H1 (cell line): ENCODE results near the gene RNF215. TPM values are rescaled to one million over a fixed set of nuclear protein-coding genes. Genes with fewer than 3 reads are reported as not detected.

Experiments used
- CTCF ChIA-PET: fragments of 300-600 bp; sonication (Branson Sonifier 250); formaldehyde crosslinking; loops from one replicate; lab custom pipeline; 2021; ENCODE audit not compliant: partially characterized antibody; lab: Charles Lee
- POLR2A ChIA-PET: fragments of 300-600 bp; sonication (Branson Sonifier 250); formaldehyde crosslinking; loops from one replicate; lab custom pipeline; 2021; ENCODE audit warnings: inconsistent platforms; ENCODE audit not compliant: partially characterized antibody; lab: Charles Lee
- DNase-seq, 2 experiments: peaks; one replicate each; pipeline versions ENCODE4 v3.0.0 to v3.0.0-alpha.2; 2010 to 2022; ENCODE audit warnings: low spot score in 2 of 2, low read depth in 1 of 2, mixed read lengths in 1 of 2
- FAIRE-seq: peaks from 2 replicates; lab custom pipeline; 2011; peaks lifted over from hg19 to GRCh38; lab: Jason Lieb, UNC
- H2AFZ ChIP-seq: 2 replicates; pipeline ENCODE4 v1.8.1; 2012; ENCODE audit warnings: low read length, inconsistent platforms
- H2AK5ac ChIP-seq: 2 replicates; pipeline ENCODE4 v1.6.1; 2013; ENCODE audit warnings: low read depth, low read length
- H2BK120ac ChIP-seq: replicated peaks from 2 replicates; pipeline ENCODE3; 2013; ENCODE audit warnings: low read depth, low read length, inconsistent platforms
- H2BK12ac ChIP-seq: 2 replicates; pipeline ENCODE4 v1.6.1; 2013; ENCODE audit warnings: low read depth, low read length
- H2BK15ac ChIP-seq: 2 replicates; pipeline ENCODE4 v1.6.1; 2013; ENCODE audit warnings: low read length
- H2BK20ac ChIP-seq: 2 replicates; pipeline ENCODE4 v1.6.1; 2013; ENCODE audit warnings: low read length
- H2BK5ac ChIP-seq: 2 replicates; pipeline ENCODE4 v1.6.1; 2013; ENCODE audit warnings: low read depth, low read length
- H3K14ac ChIP-seq: 2 replicates; pipeline ENCODE4 v1.6.1; 2013; ENCODE audit warnings: inconsistent platforms; ENCODE audit not compliant: insufficient read length
- H3K18ac ChIP-seq: 2 replicates; pipeline ENCODE4 v1.6.1; 2013; ENCODE audit warnings: low read length; ENCODE audit errors: extremely low read depth
- H3K23ac ChIP-seq: 2 replicates; pipeline ENCODE4 v1.6.1; 2013; ENCODE audit warnings: inconsistent platforms; ENCODE audit not compliant: insufficient read length
- H3K23me2 ChIP-seq: 2 replicates; pipeline ENCODE4 v1.6.1; 2013; ENCODE audit warnings: low read depth, low read length
- H3K27ac ChIP-seq: 2 replicates; pipeline ENCODE4 v1.6.1; 2011; ENCODE audit warnings: low read depth, low read length, inconsistent platforms
- H3K27me3 ChIP-seq, 4 experiments: replicated peaks in 1 of 4; 1 replicate in 1 of 4; 2 replicates in 3 of 4; pipeline versions ENCODE4 v1.6.1 to v1.8.1; 2011 to 2013; ENCODE audit warnings: low read length in 3 of 4, mild to moderate bottlenecking in 3 of 4, inconsistent platforms in 2 of 4, mixed read lengths in 2 of 4, moderate library complexity in 1 of 4; ENCODE audit not compliant: control insufficient read depth in 3 of 4, insufficient read depth in 3 of 4; ENCODE audit errors: extremely low read depth in 1 of 4
- H3K36me3 ChIP-seq, 4 experiments: 2 replicates each; pipeline versions ENCODE4 v1.6.1 to v1.8.1; 2011 to 2013; ENCODE audit warnings: mild to moderate bottlenecking in 4 of 4, low read length in 3 of 4, moderate library complexity in 2 of 4, control low read depth in 1 of 4, inconsistent platforms in 1 of 4; ENCODE audit not compliant: insufficient read depth in 4 of 4, control insufficient read depth in 2 of 4
- H3K4ac ChIP-seq: replicated peaks from 2 replicates; pipeline ENCODE3; 2013; ENCODE audit warnings: low read length, low read depth, mixed read lengths, inconsistent platforms; ENCODE audit not compliant: insufficient read length
- H3K4me1 ChIP-seq, 4 experiments: replicated peaks in 1 of 4; 1 replicate in 1 of 4; 2 replicates in 3 of 4; pipeline versions ENCODE4 v1.6.1 to v1.8.1; 2011 to 2013; ENCODE audit warnings: low read length in 3 of 4, inconsistent platforms in 2 of 4, mixed read lengths in 1 of 4; ENCODE audit not compliant: insufficient read depth in 4 of 4, control insufficient read depth in 3 of 4
- H3K4me2 ChIP-seq, 2 experiments: 2 replicates each; pipeline versions ENCODE4 v1.6.1 to v1.8.1; 2011 to 2013; ENCODE audit warnings: low read depth in 2 of 2, low read length in 2 of 2, control low read depth in 1 of 2, inconsistent platforms in 1 of 2, mild to moderate bottlenecking in 1 of 2; ENCODE audit not compliant: insufficient read depth in 1 of 2
- H3K4me3 ChIP-seq, 4 experiments: fragments of 200-600, 300-600 bp in 1 of 4; sonication (generic), shearing (Covaris generic), sonication (Bioruptor Twin) in 1 of 4; 2 replicates each; pipeline versions ENCODE4 v1.5.1 to v1.8.1; 2011 to 2016; ENCODE audit warnings: low read length in 4 of 4, low read depth in 3 of 4, control low read depth in 2 of 4, inconsistent platforms in 2 of 4, mild to moderate bottlenecking in 2 of 4, mixed read lengths in 1 of 4, moderate library complexity in 1 of 4; ENCODE audit not compliant: insufficient read depth in 2 of 4; ENCODE audit errors: extremely low read depth in 1 of 4
- H3K56ac ChIP-seq: replicated peaks from 2 replicates; pipeline ENCODE3; 2013; ENCODE audit warnings: low read depth, mild to moderate bottlenecking, mixed read lengths, low read length, inconsistent platforms; ENCODE audit not compliant: insufficient read length
- H3K79me1 ChIP-seq: 2 replicates; pipeline ENCODE4 v1.6.1; 2013; ENCODE audit warnings: low read depth, low read length, control low read depth
- H3K79me2 ChIP-seq, 2 experiments: 2 replicates each; pipeline versions ENCODE4 v1.6.1 to v1.8.1; 2012 to 2013; ENCODE audit warnings: low read length in 2 of 2, mild to moderate bottlenecking in 2 of 2, inconsistent platforms in 1 of 2; ENCODE audit not compliant: insufficient read depth in 2 of 2, control insufficient read depth in 1 of 2
- H3K9ac ChIP-seq, 4 experiments: replicated peaks in 1 of 4; 1 replicate in 1 of 4; 2 replicates in 3 of 4; pipeline versions ENCODE4 v1.6.1 to v1.8.1; 2011 to 2013; ENCODE audit warnings: low read depth in 3 of 4, low read length in 3 of 4, control low read depth in 2 of 4, mild to moderate bottlenecking in 2 of 4, moderate library complexity in 2 of 4, inconsistent platforms in 1 of 4; ENCODE audit errors: extremely low read depth in 1 of 4
- H3K9me3 ChIP-seq, 2 experiments: 2 replicates each; pipeline versions ENCODE4 v1.6.1 to v1.8.1; 2012 to 2013; ENCODE audit warnings: mild to moderate bottlenecking in 2 of 2, moderate library complexity in 2 of 2, control low read depth in 1 of 2, inconsistent platforms in 1 of 2, low read depth in 1 of 2, low read length in 1 of 2, mixed read lengths in 1 of 2; ENCODE audit not compliant: insufficient read depth in 2 of 2
- H4K20me1 ChIP-seq, 2 experiments: replicated peaks in 1 of 2; 2 replicates each; pipeline versions ENCODE3 to v1.8.1; 2011 to 2013; ENCODE audit warnings: inconsistent platforms in 2 of 2, low read length in 2 of 2, mild to moderate bottlenecking in 1 of 2; ENCODE audit not compliant: insufficient read depth in 2 of 2, control insufficient read depth in 1 of 2
- H4K5ac ChIP-seq: 2 replicates; pipeline ENCODE4 v1.6.1; 2013; ENCODE audit warnings: low read length, low read depth, mixed read lengths, inconsistent platforms; ENCODE audit not compliant: insufficient read length
- H4K8ac ChIP-seq: 2 replicates; pipeline ENCODE4 v1.8.0; 2013; ENCODE audit warnings: mild to moderate bottlenecking, moderate library complexity, low read length, inconsistent platforms; ENCODE audit not compliant: insufficient read depth; ENCODE audit errors: extremely low read depth
- H4K91ac ChIP-seq: replicated peaks from 2 replicates; pipeline ENCODE3; 2013; ENCODE audit warnings: low read length, mixed read lengths, inconsistent platforms; ENCODE audit not compliant: insufficient read length
- CBX8 ChIP-seq: fragments of 300-800, 300-1000 bp; sonication (generic); IDR thresholded peaks from 2 replicates; pipeline ENCODE4 v1.7.1; 2016; ENCODE audit warnings: low read depth, low read length, borderline replicate concordance
- CHD2 ChIP-seq: IDR thresholded peaks from 2 replicates; pipeline ENCODE4 v1.6.1; 2012; ENCODE audit warnings: low read length, improper control_type of control experiment
- EGR1 ChIP-seq: IDR thresholded peaks from 2 replicates; pipeline ENCODE4 v1.6.1; 2011; ENCODE audit warnings: low read depth, low read length, borderline replicate concordance
- GTF2F1 ChIP-seq: IDR thresholded peaks from 2 replicates; pipeline ENCODE4 v1.6.1; 2012; ENCODE audit warnings: low read depth, low read length, improper control_type of control experiment, borderline replicate concordance
- HDAC2 ChIP-seq, 2 experiments: fragments of 300-600 bp in 1 of 2; sonication (generic) in 1 of 2; IDR thresholded peaks; 2 replicates each; pipeline ENCODE4 v1.6.1; 2011 to 2012; ENCODE audit warnings: low read depth in 2 of 2, low read length in 2 of 2, mild to moderate bottlenecking in 2 of 2, moderate library complexity in 2 of 2, borderline replicate concordance in 1 of 2, inconsistent platforms in 1 of 2
- JUND ChIP-seq: IDR thresholded peaks from 2 replicates; pipeline ENCODE4 v1.6.1; 2011; ENCODE audit warnings: mild to moderate bottlenecking, improper control_type of control experiment, low read length
- TAF7 ChIP-seq: optimal IDR thresholded peaks from 2 replicates; pipeline ENCODE3; 2011; ENCODE audit warnings: low read depth, mild to moderate bottlenecking, inconsistent platforms, low read length, moderate library complexity, borderline replicate concordance
- WGBS, 2 experiments: shearing (Covaris generic) in 1 of 2; methylation state at CpG; one replicate each; pipeline versions ENCODE4 v1.1.6 to v1.1.7; 2013 to 2015; ENCODE audit warnings: low lambda C conversion rate in 2 of 2, mixed read lengths in 2 of 2, inconsistent platforms in 1 of 2, low coverage in 1 of 2, missing lambda C conversion rate in 1 of 2; ENCODE audit not compliant: insufficient replicate concordance in 2 of 2, insufficient coverage in 1 of 2, insufficient read length in 1 of 2; ENCODE audit errors: extremely low coverage in 1 of 2, missing lambda C conversion rate in 1 of 2; 5-methylcytosine and 5-hydroxymethylcytosine counted together
- polyA plus RNA-seq, 7 experiments: library from polyadenylated mRNA; depleted of rRNA in 3 of 7; stranded (reverse) in 5 of 7; unstranded in 2 of 7; fragments of >200 nt in 5 of 7; fragments of 200-250 nt in 2 of 7; gene quantifications; 1 replicate in 5 of 7; 2 replicates in 1 of 7; 4 replicates in 1 of 7; pipeline versions ENCODE4 v1.2.1 to v1.2.3, GENCODE V29; 2011 to 2013; ENCODE audit warnings: missing spikeins in 2 of 7, mixed read lengths in 2 of 7
- total RNA-seq: library from RNA; stranded (reverse); fragmentation: NEBNext Ultra II Directional; extraction: Animal tissue kit (Norgen Biotek cat#: 25700); gene quantifications from 2 replicates; pipeline ENCODE4 v1.2.1, GENCODE V29; 2021
- TF ChIP-seq, protein P1 (sequence below), 3 experiments: IDR thresholded peaks; 1 replicate in 2 of 3; 2 replicates in 1 of 3; pipeline versions ENCODE4 v1.5.1 to v1.6.1; 2011; ENCODE audit warnings: low read length in 3 of 3, mild to moderate bottlenecking in 3 of 3, inconsistent platforms in 2 of 3, low read depth in 1 of 3, moderate library complexity in 1 of 3; ENCODE audit not compliant: insufficient read depth in 1 of 3; ENCODE audit errors: control extremely low read depth in 1 of 3
- TF ChIP-seq, protein P2 (sequence below): IDR thresholded peaks from 2 replicates; pipeline ENCODE4 v1.6.1; 2012; ENCODE audit warnings: inconsistent platforms

The RNF215 gene
- total and polyA plus RNA-seq, 2 of the 8 experiments (the other 6 are each of a cell fraction or from before 2014, with no cell fraction given), result 13.1 to 19.0 TPM

DNA sequence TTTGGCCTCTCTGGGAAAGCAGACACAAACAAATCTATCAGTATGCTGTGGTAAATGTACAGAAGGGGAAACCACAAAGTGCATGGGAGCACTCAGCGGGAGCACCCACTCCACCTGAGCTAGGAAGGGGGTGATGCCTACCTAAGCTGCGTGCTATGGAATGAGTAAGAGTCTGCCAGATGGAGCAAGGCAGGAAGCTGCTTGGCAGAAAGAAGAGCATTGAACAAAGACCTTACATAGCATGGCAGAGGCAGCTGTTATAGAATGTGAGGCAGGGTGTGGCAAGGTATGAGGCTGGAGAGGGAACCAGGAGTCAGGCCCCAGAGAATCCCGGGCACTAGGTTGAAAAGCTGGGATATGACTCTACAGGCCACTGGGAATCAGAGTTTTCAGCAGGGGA, 24.6 kb upstream of the RNF215 start:
- Histone ChIP-seq H3K9me3 (no peaks in the 10 kb centered on the region), H2AFZ (no peak overlapping the region), H3K79me2 (no peaks in the 10 kb centered on the region), H3K23ac (no peak overlapping the region), H4K8ac (no peak overlapping the region), H3K9ac (no peak overlapping the region), H3K18ac (no peak overlapping the region), H4K91ac (no peak overlapping the region), H3K4me1 (no peaks in the 10 kb centered on the region), H2BK5ac (no peak overlapping the region), H2BK20ac (no peak overlapping the region), H3K27me3 (no peaks in the 10 kb centered on the region), H2BK15ac (no peak overlapping the region), H4K5ac (no peak overlapping the region), H2AK5ac (no peak overlapping the region), H3K4me2 (no peak overlapping the region), H3K23me2 (no peaks in the 10 kb centered on the region), H3K56ac (no peak overlapping the region), H4K20me1 (peaks cover 5% of the 10 kb centered on the region in 2 experiments), H3K27ac (no peak overlapping the region), H3K36me3 (peaks cover 0 to 15% (median 9%) of the 10 kb centered on the region in 4 experiments; a peak in 5 of 8 replicates), H3K79me1 (no peaks in the 10 kb centered on the region), H3K14ac (no peak overlapping the region), H2BK120ac (no peak overlapping the region), H3K4ac (no peak overlapping the region), H2BK12ac (no peak overlapping the region), H3K4me3 (no peak overlapping the region)
- ChIA-PET CTCF (interaction anchor here (0.7 to 6.1 kb wide), 7 partner anchors 13 to 344 kb away, joined by 3 to 48 read pairs (median 6); partner anchors contain the start of gene MTFP1), POLR2A (interaction anchor here (0.6 to 3.4 kb wide), 3 partner anchors 10 to 334 kb away, joined by 5 to 22 read pairs (median 13); partner anchors contain the start of gene SEC14L2)
- 96% methylated on average over 3 of the region's 3 CpGs; no CpG with 5 or more reads in 1 of the 2 experiments for WGBS, 2 experiments
- DNase-seq (no peak), FAIRE-seq (no peak)
- no peak for TF ChIP-seq TAF7
- TF ChIP-seq EGR1, result no peak
- TF ChIP-seq CBX8, result no peak
- no peak for TF ChIP-seq GTF2F1
- no peak for TF ChIP-seq JUND
- TF ChIP-seq, protein P1, sequence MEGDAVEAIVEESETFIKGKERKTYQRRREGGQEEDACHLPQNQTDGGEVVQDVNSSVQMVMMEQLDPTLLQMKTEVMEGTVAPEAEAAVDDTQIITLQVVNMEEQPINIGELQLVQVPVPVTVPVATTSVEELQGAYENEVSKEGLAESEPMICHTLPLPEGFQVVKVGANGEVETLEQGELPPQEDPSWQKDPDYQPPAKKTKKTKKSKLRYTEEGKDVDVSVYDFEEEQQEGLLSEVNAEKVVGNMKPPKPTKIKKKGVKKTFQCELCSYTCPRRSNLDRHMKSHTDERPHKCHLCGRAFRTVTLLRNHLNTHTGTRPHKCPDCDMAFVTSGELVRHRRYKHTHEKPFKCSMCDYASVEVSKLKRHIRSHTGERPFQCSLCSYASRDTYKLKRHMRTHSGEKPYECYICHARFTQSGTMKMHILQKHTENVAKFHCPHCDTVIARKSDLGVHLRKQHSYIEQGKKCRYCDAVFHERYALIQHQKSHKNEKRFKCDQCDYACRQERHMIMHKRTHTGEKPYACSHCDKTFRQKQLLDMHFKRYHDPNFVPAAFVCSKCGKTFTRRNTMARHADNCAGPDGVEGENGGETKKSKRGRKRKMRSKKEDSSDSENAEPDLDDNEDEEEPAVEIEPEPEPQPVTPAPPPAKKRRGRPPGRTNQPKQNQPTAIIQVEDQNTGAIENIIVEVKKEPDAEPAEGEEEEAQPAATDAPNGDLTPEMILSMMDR (IDR thresholded peaks at IDR 0.05; ENCODE audit: control extremely low read depth in 1 of 3, insufficient read depth in 1 of 3, low read depth in 1 of 3, low read length in 3 of 3), result no peak
- TF ChIP-seq CHD2, result no peak
- TF ChIP-seq, protein P2, sequence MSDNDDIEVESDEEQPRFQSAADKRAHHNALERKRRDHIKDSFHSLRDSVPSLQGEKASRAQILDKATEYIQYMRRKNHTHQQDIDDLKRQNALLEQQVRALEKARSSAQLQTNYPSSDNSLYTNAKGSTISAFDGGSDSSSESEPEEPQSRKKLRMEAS, result no peak
- TF ChIP-seq HDAC2 (IDR thresholded peaks at IDR 0.05; ENCODE audit: borderline replicate concordance in 1 of 2, low read depth in 2 of 2, low read length in 2 of 2), result no peak
